Measurements from ENCODE around the gene SCRT2. TPM values are rescaled to one million over a fixed set of nuclear protein-coding genes. Genes with fewer than 3 reads are reported as not detected.

Gene SCRT2
- total and polyA plus RNA-seq, 4 donors: not detected

GRCh38 chr20:631101-631500, 44.5 kb downstream of the SCRT2 start:
- Histone ChIP-seq H3K9me3 (ENCODE audit: control insufficient read depth in 4 of 4, insufficient read depth in 3 of 4, low read length in 3 of 4) (no peaks in the 10 kb centered on the region), H3K36me3 (ENCODE audit: control insufficient read depth in 4 of 4, insufficient read depth in 4 of 4, low read length in 4 of 4) (no peaks in the 10 kb centered on the region), H3K4me3 (no peak overlapping the region), H3K9ac (ENCODE audit: insufficient read depth in 1 of 2, low read length in 2 of 2) (no peak overlapping the region), H3K27ac (ENCODE audit: low read depth in 1 of 2, low read length in 1 of 2) (no peak overlapping the region), H3K27me3 (ENCODE audit: control insufficient read depth in 3 of 3, insufficient read depth in 3 of 3, low read length in 2 of 3) (peaks cover 0 to 3% (median 0%) of the 10 kb centered on the region in 3 donors), H3K4me1 (ENCODE audit: control insufficient read depth in 5 of 5, insufficient read depth in 5 of 5, low read length in 5 of 5) (no peaks in the 10 kb centered on the region)
- no peak for TF ChIP-seq CTCF (IDR thresholded peaks at IDR 0.05; ENCODE audit: control extremely low read depth, extremely low read depth)
- WGBS, 2 donors: 74 to 75% methylated on average over 1 of the region's 1 CpG
- ATAC-seq (ENCODE audit: insufficient read depth, low FRiP score): no peak
- peak in 1 of 3 donors; percentile 44 for DNase-seq

- no peaks in the 10 kb centered on the region for H3K4me1 ChIP-seq (ENCODE audit: control insufficient read depth in 5 of 5, insufficient read depth in 5 of 5, low read length in 5 of 5)
- H3K27me3 ChIP-seq (ENCODE audit: control insufficient read depth in 3 of 3, insufficient read depth in 3 of 3, low read length in 2 of 3): peaks cover 0 to 11% (median 7%) of the 10 kb centered on the region in 3 donors
- ATAC-seq (ENCODE audit: insufficient read depth, low FRiP score): no peak
- WGBS, 2 donors: 88 to 93% methylated on average over 2 of the region's 2 CpGs
- TF ChIP-seq CTCF (IDR thresholded peaks at IDR 0.05; ENCODE audit: control extremely low read depth, extremely low read depth): no peak
- no peaks in the 10 kb centered on the region for H3K36me3 ChIP-seq (ENCODE audit: control insufficient read depth in 4 of 4, insufficient read depth in 4 of 4, low read length in 4 of 4)
- DNase-seq: no peak
- H3K9me3 ChIP-seq (ENCODE audit: control insufficient read depth in 4 of 4, insufficient read depth in 3 of 4, low read length in 3 of 4): peaks cover 0 to 4% (median 2%) of the 10 kb centered on the region in 4 donors
- no peak overlapping the region for H3K27ac ChIP-seq (ENCODE audit: low read depth in 1 of 2, low read length in 1 of 2)
- H3K4me3 ChIP-seq: no peak overlapping the region
- no peak overlapping the region for H3K9ac ChIP-seq (ENCODE audit: insufficient read depth in 1 of 2, low read length in 2 of 2)
These were observed 49.0 kb downstream of the SCRT2 start for GRCh38 chr20:626579-626978.

GRCh38 chr20:625360-625932, 50.2 kb downstream of the SCRT2 start:
- Histone ChIP-seq H3K9ac (ENCODE audit: insufficient read depth in 1 of 2, low read length in 2 of 2) (no peak overlapping the region), H3K36me3 (ENCODE audit: control insufficient read depth in 4 of 4, insufficient read depth in 4 of 4, low read length in 4 of 4) (no peaks in the 10 kb centered on the region), H3K27me3 (ENCODE audit: control insufficient read depth in 3 of 3, insufficient read depth in 3 of 3, low read length in 2 of 3) (peaks cover 0 to 15% (median 10%) of the 10 kb centered on the region in 3 donors), H3K4me1 (ENCODE audit: control insufficient read depth in 5 of 5, insufficient read depth in 5 of 5, low read length in 5 of 5) (no peaks in the 10 kb centered on the region), H3K27ac (ENCODE audit: low read depth in 1 of 2, low read length in 1 of 2) (no peak overlapping the region), H3K4me3 (no peak overlapping the region), H3K9me3 (ENCODE audit: control insufficient read depth in 4 of 4, insufficient read depth in 3 of 4, low read length in 3 of 4) (peaks cover 0 to 4% (median 2%) of the 10 kb centered on the region in 4 donors)
- TF ChIP-seq CTCF (IDR thresholded peaks at IDR 0.05; ENCODE audit: control extremely low read depth, extremely low read depth): no peak
- DNase-seq: peak in 1 of 3 donors; percentile 30
- ATAC-seq (ENCODE audit: insufficient read depth, low FRiP score): no peak
- 73 to 86% methylated on average over 4 of the region's 4 CpGs for WGBS, 2 donors

- H3K4me1 ChIP-seq (ENCODE audit: control insufficient read depth in 5 of 5, insufficient read depth in 5 of 5, low read length in 5 of 5): no peaks in the 10 kb centered on the region
- no peak for ATAC-seq (ENCODE audit: insufficient read depth, low FRiP score)
- no peak for TF ChIP-seq CTCF (IDR thresholded peaks at IDR 0.05; ENCODE audit: control extremely low read depth, extremely low read depth)
- H3K9ac ChIP-seq (ENCODE audit: insufficient read depth in 1 of 2, low read length in 2 of 2): no peak overlapping the region
- H3K4me3 ChIP-seq: no peak overlapping the region
- no peak for DNase-seq
- H3K27ac ChIP-seq (ENCODE audit: low read depth in 1 of 2, low read length in 1 of 2): no peak overlapping the region
- no peaks in the 10 kb centered on the region for H3K36me3 ChIP-seq (ENCODE audit: control insufficient read depth in 4 of 4, insufficient read depth in 4 of 4, low read length in 4 of 4)
- peaks cover 0 to 5% (median 2%) of the 10 kb centered on the region in 4 donors for H3K9me3 ChIP-seq (ENCODE audit: control insufficient read depth in 4 of 4, insufficient read depth in 3 of 4, low read length in 3 of 4)
- WGBS, 2 donors: 51 to 62% methylated on average over 4 of the region's 4 CpGs
- H3K27me3 ChIP-seq (ENCODE audit: control insufficient read depth in 3 of 3, insufficient read depth in 3 of 3, low read length in 2 of 3): peaks cover 0 to 15% (median 12%) of the 10 kb centered on the region in 3 donors
These were observed 51.9 kb downstream of the SCRT2 start for GRCh38 chr20:623704-624103.

All from lung (tissue), 12 donors.